ENCODE results near the gene COG7. TPM values are rescaled to one million over a fixed set of nuclear protein-coding genes. Genes with fewer than 3 reads are reported as not detected.
"Not testable (repeated sequence)": the region's sequence is repeated elsewhere in the genome, so short reads cannot be mapped to it uniquely, and the experiment has no call there.

COG7 gene
- total RNA-seq, 3 donors from 2014 or later, result 18.5 to 21.8 (median 20.0) TPM

- no peaks in the 10 kb centered on the region for H3K4me1 Mint-ChIP-seq (ENCODE audit: low read depth)
- H3K9me3 Mint-ChIP-seq, result no peaks in the 10 kb centered on the region
- ATAC-seq (no peak), DNase-seq (no peak)
- H3K4me3 Mint-ChIP-seq, result no peak overlapping the region
- peaks cover 44% of the 10 kb centered on the region for H3K36me3 Mint-ChIP-seq (ENCODE audit: insufficient read depth)
- no peaks in the 10 kb centered on the region for H3K27me3 Mint-ChIP-seq (ENCODE audit: low read depth)
Measured at GRCh38 chr16:23410176-23410575, 42.8 kb downstream of the COG7 start.

- peaks cover 45% of the 10 kb centered on the region for H3K36me3 Mint-ChIP-seq (ENCODE audit: insufficient read depth)
- DNase-seq, result no peak
- H3K4me1 Mint-ChIP-seq (ENCODE audit: low read depth), result no peaks in the 10 kb centered on the region
- H3K4me3 Mint-ChIP-seq, result no peak overlapping the region
- no peaks in the 10 kb centered on the region for H3K27me3 Mint-ChIP-seq (ENCODE audit: low read depth)
- H3K9me3 Mint-ChIP-seq, result no peaks in the 10 kb centered on the region
- ATAC-seq, result no peak
Measured at GRCh38 chr16:23409522-23409921, 43.5 kb downstream of the COG7 start.

- Mint-ChIP-seq H3K36me3 (ENCODE audit: insufficient read depth) (peaks cover 47% of the 10 kb centered on the region), H3K4me3 (no peak overlapping the region), H3K9me3 (no peaks in the 10 kb centered on the region), H3K27me3 (ENCODE audit: low read depth) (no peaks in the 10 kb centered on the region), H3K4me1 (ENCODE audit: low read depth) (no peaks in the 10 kb centered on the region)
- DNase-seq (no peak), ATAC-seq (no peak)
Measured at GRCh38 chr16:23408823-23409298, 44.1 kb downstream of the COG7 start.

GRCh38 chr16:23408242-23408822 is 44.7 kb downstream of the COG7 start:
- H3K36me3 Mint-ChIP-seq (ENCODE audit: insufficient read depth), result peaks cover 43% of the 10 kb centered on the region
- no peaks in the 10 kb centered on the region for H3K4me1 Mint-ChIP-seq (ENCODE audit: low read depth)

GRCh38 chr16:23407436-23408127 is 45.4 kb downstream of the COG7 start:
- no peaks in the 10 kb centered on the region for H3K4me1 Mint-ChIP-seq (ENCODE audit: low read depth)
- ATAC-seq (no peak), DNase-seq (no peak)
- H3K36me3 Mint-ChIP-seq (ENCODE audit: insufficient read depth), result peaks cover 50% of the 10 kb centered on the region
- H3K4me3 Mint-ChIP-seq, result no peak overlapping the region
- H3K9me3 Mint-ChIP-seq, result no peaks in the 10 kb centered on the region
- no peaks in the 10 kb centered on the region for H3K27me3 Mint-ChIP-seq (ENCODE audit: low read depth)

More at GRCh38 chr16:23408242-23408822, 44.7 kb downstream of the COG7 start:
- H3K27me3 Mint-ChIP-seq (ENCODE audit: low read depth), result no peaks in the 10 kb centered on the region
- H3K4me3 Mint-ChIP-seq, result no peak overlapping the region
- H3K9me3 Mint-ChIP-seq, result no peaks in the 10 kb centered on the region
- ATAC-seq, result no peak
- DNase-seq, result no peak

GRCh38 chr16:23406546-23407240 is 46.3 kb downstream of the COG7 start:
- Mint-ChIP-seq H3K9me3 (no peaks in the 10 kb centered on the region), H3K36me3 (ENCODE audit: insufficient read depth) (peaks cover 52% of the 10 kb centered on the region), H3K4me1 (ENCODE audit: low read depth) (no peaks in the 10 kb centered on the region), H3K4me3 (no peak overlapping the region), H3K27me3 (ENCODE audit: low read depth) (no peaks in the 10 kb centered on the region)
- no peak for ATAC-seq
- DNase-seq, result no peak

GRCh38 chr16:23406024-23406423 is 47.0 kb downstream of the COG7 start:
- no peak for ATAC-seq
- peaks cover 54% of the 10 kb centered on the region for H3K36me3 Mint-ChIP-seq (ENCODE audit: insufficient read depth)
- H3K27me3 Mint-ChIP-seq (ENCODE audit: low read depth), result no peaks in the 10 kb centered on the region
- no peaks in the 10 kb centered on the region for H3K9me3 Mint-ChIP-seq
- no peaks in the 10 kb centered on the region for H3K4me1 Mint-ChIP-seq (ENCODE audit: low read depth)
- no peak for DNase-seq
- no peak overlapping the region for H3K4me3 Mint-ChIP-seq

- DNase-seq (no peak), ATAC-seq (no peak)
- Mint-ChIP-seq H3K9me3 (no peaks in the 10 kb centered on the region), H3K4me1 (ENCODE audit: low read depth) (no peaks in the 10 kb centered on the region), H3K36me3 (ENCODE audit: insufficient read depth) (peaks cover 55% of the 10 kb centered on the region), H3K27me3 (ENCODE audit: low read depth) (no peaks in the 10 kb centered on the region), H3K4me3 (no peak overlapping the region)
Measured at GRCh38 chr16:23403547-23403946, 49.4 kb downstream of the COG7 start.

GRCh38 chr16:23402100-23402499 is 50.9 kb downstream of the COG7 start:
- ATAC-seq (no peak), DNase-seq (no peak)
- Mint-ChIP-seq H3K9me3 (no peaks in the 10 kb centered on the region), H3K4me3 (no peak overlapping the region), H3K4me1 (ENCODE audit: low read depth) (no peaks in the 10 kb centered on the region), H3K36me3 (ENCODE audit: insufficient read depth) (peaks cover 57% of the 10 kb centered on the region), H3K27me3 (ENCODE audit: low read depth) (no peaks in the 10 kb centered on the region)

- DNase-seq, result no peak
- Mint-ChIP-seq H3K4me3 (no peak overlapping the region), H3K4me1 (ENCODE audit: low read depth) (no peaks in the 10 kb centered on the region), H3K27me3 (ENCODE audit: low read depth) (no peaks in the 10 kb centered on the region), H3K36me3 (ENCODE audit: insufficient read depth) (peaks cover 52% of the 10 kb centered on the region), H3K9me3 (no peaks in the 10 kb centered on the region)
- no peak for ATAC-seq
Measured at GRCh38 chr16:23401139-23401538, 51.9 kb downstream of the COG7 start.

- peaks cover 53% of the 10 kb centered on the region for H3K36me3 Mint-ChIP-seq (ENCODE audit: insufficient read depth)
- not testable (repeated sequence) for H3K4me3 Mint-ChIP-seq
Measured at GRCh38 chr16:23400447-23400846, 52.5 kb downstream of the COG7 start.

GRCh38 chr16:23398987-23399805 is 53.8 kb downstream of the COG7 start:
- no peak for ATAC-seq

More at GRCh38 chr16:23400447-23400846, 52.5 kb downstream of the COG7 start:
- H3K9me3 Mint-ChIP-seq; ATAC-seq; H3K4me1 Mint-ChIP-seq (ENCODE audit: low read depth); H3K27me3 Mint-ChIP-seq (ENCODE audit: low read depth); DNase-seq: not testable (repeated sequence)

GRCh38 chr16:23397464-23397863 is 55.5 kb downstream of the COG7 start:
- no peaks in the 10 kb centered on the region for H3K27me3 Mint-ChIP-seq (ENCODE audit: low read depth)
- peaks cover 46% of the 10 kb centered on the region for H3K36me3 Mint-ChIP-seq (ENCODE audit: insufficient read depth)
- no peak for DNase-seq

More at GRCh38 chr16:23398987-23399805, 53.8 kb downstream of the COG7 start:
- H3K9me3 Mint-ChIP-seq, result no peaks in the 10 kb centered on the region
- no peak overlapping the region for H3K4me3 Mint-ChIP-seq
- H3K27me3 Mint-ChIP-seq (ENCODE audit: low read depth), result no peaks in the 10 kb centered on the region
- no peak for DNase-seq
- peaks cover 54% of the 10 kb centered on the region for H3K36me3 Mint-ChIP-seq (ENCODE audit: insufficient read depth)
- H3K4me1 Mint-ChIP-seq (ENCODE audit: low read depth), result no peaks in the 10 kb centered on the region

GRCh38 chr16:23395732-23396131 is 57.3 kb downstream of the COG7 start:
- ATAC-seq (no peak), DNase-seq (no peak)
- H3K4me1 Mint-ChIP-seq (ENCODE audit: low read depth), result no peaks in the 10 kb centered on the region
- H3K4me3 Mint-ChIP-seq, result no peak overlapping the region
- H3K9me3 Mint-ChIP-seq, result no peaks in the 10 kb centered on the region
- H3K36me3 Mint-ChIP-seq (ENCODE audit: insufficient read depth), result peaks cover 40% of the 10 kb centered on the region
- H3K27me3 Mint-ChIP-seq (ENCODE audit: low read depth), result no peaks in the 10 kb centered on the region

More at GRCh38 chr16:23397464-23397863, 55.5 kb downstream of the COG7 start:
- Mint-ChIP-seq H3K4me1 (ENCODE audit: low read depth) (no peaks in the 10 kb centered on the region), H3K9me3 (no peaks in the 10 kb centered on the region), H3K4me3 (no peak overlapping the region)
- no peak for ATAC-seq

Measured in activated T-cell treated with anti-CD3 and anti-CD28 coated beads, Interleukin-2, amount 50 U/mL, for 4 hours (primary cell).